GM19395 (cell line): ENCODE results near the gene OR2T8.

ENCODE experiments used
- ATAC-seq: cut with Tn5 transposase; IDR thresholded peaks from one replicate; pipeline ENCODE4 v1.9.1; 2021; ENCODE audit warnings: mild to moderate bottlenecking, moderate library complexity; ENCODE audit not compliant: unreplicated experiment

Gene OR2T8

GRCh38 chr1:247953408-247953807 is 33.4 kb downstream of the OR2T8 start:
- ATAC-seq, result no peak

DNA sequence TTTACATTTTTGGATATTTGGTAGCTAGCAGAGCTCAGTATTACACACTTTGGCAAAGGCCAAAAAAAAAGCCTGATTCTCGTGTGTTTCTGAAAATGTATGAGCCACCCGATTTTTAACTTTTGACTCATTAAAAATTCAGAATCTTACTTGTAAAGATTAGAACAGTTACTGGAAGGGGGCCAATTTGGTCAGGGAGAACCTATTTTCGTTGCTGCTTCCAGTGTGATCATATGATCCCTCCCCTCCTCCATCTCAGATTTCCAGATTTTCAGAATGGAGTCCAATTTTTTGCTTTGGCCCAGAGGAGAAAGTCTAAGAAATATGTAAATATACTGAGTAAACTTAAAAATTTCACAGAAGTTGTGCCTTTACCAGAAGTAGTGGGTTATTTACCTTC is 41.7 kb downstream of the OR2T8 start:
- no peak for ATAC-seq

DNA sequence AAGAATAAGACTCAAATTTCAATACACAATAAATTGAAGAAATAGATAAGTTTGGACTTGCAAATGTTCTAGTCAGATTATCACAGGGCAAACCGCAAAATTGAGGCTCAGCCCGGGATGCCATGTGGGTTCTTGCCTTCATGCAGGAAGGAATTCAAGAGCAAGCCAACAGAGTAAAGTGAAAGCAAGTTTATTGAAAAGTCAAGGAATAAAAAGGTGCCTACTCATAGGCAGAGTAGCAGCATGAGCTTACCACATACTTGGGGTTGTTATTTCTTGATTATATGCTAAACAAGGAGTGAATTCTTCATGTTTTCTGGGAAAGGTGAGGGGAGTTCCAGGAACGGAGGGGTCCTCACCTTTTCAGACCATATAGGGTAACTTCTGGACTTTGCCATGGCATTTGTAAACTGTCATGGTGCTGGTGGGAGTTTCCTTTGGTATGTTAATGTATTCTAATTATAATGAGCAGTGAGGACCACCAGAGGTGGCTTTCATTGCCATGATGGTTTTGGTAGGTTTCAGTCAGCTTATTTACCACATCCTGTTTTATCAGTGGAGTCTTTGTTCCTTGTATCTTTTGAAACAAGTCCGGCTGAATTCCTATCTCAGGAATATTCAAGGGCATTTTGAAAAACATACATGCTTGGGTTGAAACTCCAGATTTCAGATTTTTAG is 43.0 kb downstream of the OR2T8 start:
- ATAC-seq, result no peak

DNA sequence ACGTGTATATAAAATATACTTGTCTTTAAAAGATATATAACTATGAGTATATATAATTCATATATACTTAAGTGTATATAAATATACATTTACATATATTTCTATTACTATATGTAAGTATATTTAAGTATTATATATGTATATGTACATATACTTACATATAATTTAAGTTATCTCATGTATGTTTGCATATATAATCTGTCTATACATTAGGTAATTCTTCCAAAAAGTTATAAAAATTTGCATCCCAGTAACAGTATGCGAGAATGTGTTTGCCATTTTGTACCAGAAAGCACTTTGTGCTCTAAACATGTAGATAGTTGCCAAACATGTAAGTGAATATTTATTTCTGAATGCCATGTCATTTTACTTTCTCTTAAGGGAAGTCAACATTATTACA is 44.9 kb downstream of the OR2T8 start, which contains the start of gene OR2AK2:
Gene OR2AK2, plus strand, starts transcription at position 301 of the 400 bp plus-strand sequence. CDS start 144 bp downstream, outside the sequence.
- no peak for ATAC-seq

GRCh38 chr1:247966532-247967204 is 46.6 kb downstream of the OR2T8 start:
- peak; percentile 95 for ATAC-seq
